GM21381 (cell line): Measurements from ENCODE around the gene IL25.

Experiments
- ATAC-seq: cut with Tn5 transposase; IDR thresholded peaks from one replicate; pipeline ENCODE4 v1.9.1; 2021; ENCODE audit warnings: mild to moderate bottlenecking, moderate library complexity; ENCODE audit not compliant: unreplicated experiment

The IL25 gene

DNA sequence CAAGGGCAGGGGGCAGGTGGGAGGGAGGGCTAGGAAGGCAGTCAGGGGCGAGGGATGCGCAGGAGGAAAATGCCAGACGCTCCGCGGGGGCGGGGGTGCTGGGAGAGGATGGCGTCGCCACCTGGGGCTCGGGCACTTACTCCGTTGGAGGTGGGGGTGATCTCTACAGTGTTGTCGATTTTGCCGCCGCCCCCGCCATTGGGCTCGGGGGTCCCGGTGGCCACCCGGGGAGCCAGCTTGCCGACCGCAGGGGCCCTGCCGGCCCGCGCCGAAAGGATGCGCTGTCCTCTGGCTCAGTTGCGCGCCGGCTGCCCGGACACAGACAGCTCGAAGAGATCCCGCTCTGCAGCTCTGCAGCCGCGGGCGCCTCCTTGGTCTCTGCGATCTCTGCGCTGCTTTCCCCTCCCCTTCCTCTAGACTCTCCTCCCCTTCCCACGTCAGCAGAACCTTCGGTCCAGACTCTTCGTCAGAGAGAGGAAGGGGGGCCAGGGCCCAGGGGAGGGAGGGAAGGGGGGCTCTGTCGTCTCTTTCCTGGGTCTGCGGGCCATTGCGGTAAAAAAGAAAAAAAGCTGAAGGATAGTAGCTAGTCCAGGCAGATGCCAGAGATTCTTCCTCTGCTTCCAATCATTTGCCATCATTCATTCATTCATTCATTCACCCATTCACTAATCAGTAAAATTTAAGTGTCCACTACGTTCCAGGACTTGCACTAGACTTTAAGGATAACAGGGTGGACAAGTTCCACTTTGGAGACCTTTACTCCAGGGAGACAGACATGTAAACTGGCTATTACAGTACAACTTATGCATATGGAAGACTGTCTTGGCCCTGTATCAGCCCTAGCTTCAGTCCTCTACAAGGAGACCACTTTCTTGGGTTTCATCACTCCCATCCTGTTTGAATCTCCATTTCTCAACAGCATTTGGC is 19.8 kb upstream of the IL25 start, which contains the start of gene SLC22A17:
SLC22A17 (minus strand) TSS at position 382 of the 927 bp plus-strand sequence.
- ATAC-seq = no peak

DNA sequence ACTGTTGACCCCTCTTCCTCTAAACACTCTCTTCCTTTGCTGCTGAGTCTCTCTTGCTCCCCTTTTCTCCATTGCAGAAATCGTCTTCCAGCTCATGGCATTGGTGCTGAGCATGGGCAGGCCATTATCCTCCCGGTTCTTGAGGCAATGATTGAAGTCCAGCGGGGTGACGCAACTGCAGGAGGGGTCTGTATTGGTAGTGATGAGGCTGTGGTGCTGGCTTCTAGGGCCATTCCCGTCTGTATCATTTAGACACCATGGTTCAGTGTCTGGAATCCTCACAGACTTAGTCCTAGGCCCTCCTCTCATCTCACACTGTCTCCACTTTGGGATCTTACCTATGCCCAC is 19.2 kb upstream of the IL25 start:
- no peak for ATAC-seq

DNA sequence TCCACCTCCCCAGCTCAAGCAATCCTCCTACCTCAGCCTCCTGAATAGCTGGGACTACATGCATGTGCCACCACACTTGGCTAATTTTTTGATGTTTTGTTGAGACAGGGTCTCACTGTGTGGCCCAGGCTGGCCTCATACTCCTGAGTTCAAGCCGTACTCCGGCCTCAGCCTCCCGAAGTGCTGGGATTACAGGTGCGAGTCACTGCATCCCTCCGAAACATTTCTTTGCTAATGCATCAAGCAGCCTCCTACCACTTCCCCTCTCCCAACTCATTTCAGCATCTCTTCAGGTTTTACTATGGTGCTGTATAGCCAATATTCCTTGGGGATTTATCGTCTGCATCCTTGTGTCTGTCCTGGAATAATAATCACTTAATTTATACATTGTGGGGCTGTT is 17.6 kb upstream of the IL25 start:
- ATAC-seq = no peak

DNA sequence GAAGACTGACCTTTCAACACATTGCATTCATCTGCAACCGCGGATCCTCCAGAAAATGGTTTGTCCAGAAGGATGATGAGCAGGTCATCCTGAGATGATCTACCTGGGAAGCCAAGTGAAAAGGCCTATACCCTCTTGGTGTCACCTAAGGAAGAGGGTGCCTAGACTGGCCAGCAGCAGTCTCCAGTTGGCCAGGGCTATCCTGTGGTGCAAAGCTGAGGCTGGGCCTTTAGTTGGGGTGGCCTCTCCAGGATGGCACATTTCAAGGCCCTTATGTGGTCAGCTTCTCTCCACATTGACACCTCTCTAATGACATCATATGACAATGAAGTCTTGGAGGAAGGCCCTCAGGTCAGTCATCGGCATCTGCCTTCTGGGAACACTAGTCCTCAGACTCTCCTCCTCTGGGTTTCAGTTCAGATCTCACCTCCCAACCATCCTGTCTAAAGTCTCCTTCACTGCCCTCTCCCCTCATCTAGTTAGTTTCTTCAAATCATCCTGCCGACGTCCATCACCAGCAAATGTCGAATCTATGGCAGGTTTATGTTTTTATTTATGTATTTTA is 16.7 kb upstream of the IL25 start:
- no peak for ATAC-seq

DNA sequence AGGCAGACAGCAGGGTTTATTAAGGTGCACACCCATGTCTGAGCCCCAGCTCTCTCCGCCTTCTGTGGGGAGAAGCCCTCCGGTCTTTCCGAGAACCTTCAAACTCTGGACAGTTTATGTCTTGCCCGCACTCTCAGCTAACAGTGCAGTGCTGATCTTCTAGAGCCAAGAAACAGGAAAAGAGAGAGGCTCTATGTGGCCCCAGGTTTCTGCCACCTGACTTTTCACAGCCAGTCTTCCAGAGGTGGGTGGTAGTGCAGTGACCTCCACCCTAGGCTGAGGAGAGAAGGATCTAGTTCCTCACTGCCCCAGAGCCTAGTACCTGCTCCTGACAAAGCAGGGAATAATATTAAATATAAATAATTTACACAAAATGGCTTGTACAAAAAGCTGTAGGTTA is 15.9 kb upstream of the IL25 start:
- no peak for ATAC-seq

DNA sequence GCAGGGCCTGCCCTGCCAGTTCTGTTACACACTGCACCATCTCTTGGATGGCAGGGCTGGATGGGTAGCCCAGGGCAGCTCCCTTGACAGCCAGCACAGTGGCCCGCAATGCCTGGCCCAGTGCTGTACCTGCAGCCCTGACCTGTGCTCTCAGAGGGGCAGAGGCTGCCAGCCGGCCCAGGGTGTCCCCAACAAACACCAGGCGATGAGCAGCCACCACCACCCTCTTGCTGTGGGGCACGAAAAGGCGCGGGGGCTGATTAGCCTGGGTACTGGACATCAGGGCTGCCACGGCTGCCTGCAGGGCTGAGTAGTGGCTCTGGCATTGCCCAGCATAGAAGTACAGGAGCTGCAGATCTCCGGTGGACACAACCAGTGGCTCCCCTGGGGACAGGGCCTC is 15.3 kb upstream of the IL25 start:
- ATAC-seq = no peak

DNA sequence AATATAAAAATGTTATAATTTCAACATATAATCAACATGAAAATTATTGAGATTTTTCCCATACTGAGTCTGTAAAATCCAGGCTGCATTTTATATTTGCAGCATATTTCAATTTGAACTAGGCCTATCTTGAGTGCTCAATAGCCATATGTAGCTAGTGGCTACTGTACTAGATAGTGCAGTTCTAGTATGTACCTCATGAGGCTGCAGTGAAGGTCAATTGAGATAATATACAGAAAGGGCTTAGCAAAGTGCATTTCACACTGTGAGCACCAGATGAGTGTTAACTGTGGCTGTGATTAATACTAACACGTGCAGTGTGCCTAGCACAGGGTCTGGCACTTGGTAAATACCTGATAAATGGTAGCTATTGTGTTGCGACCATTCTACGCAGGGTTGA is 14.6 kb upstream of the IL25 start:
- ATAC-seq = no peak

DNA sequence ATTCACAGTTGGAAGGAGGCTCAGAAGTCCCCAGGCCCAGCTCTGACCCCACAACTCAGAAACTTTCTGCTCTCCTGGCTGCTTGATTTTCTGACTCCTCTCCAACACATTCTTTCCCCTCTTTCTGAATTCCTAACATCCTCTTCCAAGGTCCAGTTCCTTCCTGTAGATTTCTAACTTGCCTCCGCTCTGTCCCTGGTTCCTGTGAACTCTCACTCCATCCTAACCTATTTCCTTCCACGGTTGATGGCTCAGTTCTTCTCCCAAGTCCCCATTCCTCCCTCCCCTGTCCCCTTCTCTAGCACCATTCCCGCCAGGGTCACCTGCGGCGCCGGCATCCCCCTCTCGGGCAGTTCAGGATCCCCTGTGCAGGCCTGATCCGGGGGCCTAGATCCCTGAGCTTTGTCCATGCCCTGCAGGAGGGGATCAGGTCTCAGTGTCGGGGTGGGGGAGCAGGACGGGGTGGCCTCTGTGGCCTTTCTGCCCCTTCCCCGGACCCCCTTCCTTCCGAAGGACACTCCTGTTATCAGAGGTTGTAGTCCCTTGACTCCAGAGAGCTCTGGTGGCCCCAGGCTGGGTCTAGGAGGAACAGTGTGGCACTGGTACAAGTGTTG is 13.9 kb upstream of the IL25 start:
- no peak for ATAC-seq

DNA sequence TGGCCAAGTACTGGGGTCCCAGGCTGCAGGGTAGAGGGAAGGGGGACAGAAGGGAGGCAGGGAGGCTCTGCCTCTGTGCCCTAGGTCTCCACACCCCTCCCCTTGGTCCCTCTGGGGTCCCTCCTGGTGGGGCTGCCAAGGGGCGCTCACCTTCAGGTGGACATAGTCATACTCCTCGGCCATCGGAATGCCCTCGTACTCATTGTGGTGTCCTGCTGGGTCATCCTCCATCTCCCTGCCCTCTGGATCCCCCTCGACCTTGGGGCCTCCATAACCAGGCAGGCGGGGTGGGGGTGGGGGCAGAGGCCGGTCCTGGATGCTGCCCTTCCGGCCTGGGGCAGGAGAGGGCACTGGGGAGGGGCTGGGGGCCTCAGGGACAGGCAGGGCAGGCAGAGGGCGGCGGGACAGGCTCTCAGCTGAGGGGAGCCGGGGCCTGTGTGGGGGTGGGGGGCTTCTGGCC is 13.4 kb upstream of the IL25 start:
- ATAC-seq = no peak

DNA sequence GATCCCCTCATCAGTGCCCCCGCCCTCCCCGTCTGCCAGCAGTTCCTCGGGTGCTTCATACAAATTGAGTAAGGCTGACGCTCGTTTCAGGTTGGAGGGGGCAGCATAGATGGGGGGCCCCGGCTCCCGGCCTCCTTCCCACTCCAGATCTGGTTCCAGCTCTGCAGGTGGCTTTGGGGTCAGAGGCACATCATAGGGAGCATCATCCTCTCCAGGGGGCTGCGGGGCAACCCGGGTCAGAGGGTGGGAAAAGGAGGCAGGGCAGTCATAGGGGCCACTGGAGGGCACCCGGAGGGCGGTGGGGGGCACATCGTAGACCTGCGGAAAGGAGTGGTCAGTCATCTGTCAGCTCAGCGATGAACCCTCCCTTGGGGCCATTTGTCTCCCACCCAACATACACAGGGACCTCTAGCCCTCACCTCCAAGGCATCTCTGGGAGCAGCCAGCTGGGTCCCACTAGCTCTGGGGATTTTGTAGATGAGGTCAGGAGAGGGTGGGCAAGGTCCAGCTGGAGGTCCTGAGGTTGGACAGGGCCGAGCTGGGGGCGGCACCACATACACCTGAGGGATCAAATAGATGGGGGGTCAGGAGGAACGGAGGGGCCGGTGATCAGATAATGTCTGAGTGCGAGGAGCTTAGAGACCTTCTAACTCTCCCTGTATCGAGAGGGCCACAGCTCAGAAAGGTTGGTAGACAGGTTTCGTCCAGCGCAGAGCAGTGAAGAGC is 12.7 kb upstream of the IL25 start:
- no peak for ATAC-seq

DNA sequence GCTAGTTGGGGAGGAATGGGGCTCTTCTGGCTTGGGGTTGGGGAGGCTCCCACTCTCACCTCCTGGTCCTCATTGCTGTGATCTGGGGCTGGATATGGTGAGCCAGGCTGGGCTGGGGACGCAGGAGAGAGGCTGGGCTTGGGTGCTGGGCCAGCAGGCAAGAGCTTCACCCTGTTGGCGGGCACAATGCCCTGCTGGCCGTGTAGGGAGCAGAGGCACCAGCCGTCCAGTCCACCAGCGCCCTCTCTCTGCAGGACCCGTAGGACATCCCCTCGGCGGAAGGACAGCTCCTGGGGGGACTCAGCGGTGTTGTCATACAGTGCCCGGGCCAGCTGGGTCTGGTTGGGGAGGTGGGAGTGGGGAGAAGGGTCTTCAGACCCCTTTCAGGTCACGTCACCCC is 12.1 kb upstream of the IL25 start:
- ATAC-seq = no peak

DNA sequence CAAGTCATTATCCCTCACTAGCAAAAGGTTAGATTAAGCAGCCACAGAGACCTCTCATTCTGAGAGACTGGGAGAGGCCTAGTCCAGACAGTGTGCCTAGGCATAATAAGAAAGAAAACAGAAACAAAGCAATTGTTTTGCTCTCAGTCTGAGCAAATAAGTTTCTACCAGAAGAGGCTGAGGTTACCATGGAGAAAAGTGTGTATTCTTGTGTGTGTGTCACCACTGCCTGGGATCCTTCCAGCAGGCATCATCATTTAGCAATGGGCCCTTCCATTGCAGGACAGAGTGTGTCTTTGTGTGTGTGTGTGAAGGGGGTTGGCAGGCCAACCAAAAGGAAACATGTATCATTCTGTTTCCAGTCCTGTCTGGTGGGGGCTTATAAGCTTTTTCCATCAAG is 11.3 kb upstream of the IL25 start:
- ATAC-seq = no peak

DNA sequence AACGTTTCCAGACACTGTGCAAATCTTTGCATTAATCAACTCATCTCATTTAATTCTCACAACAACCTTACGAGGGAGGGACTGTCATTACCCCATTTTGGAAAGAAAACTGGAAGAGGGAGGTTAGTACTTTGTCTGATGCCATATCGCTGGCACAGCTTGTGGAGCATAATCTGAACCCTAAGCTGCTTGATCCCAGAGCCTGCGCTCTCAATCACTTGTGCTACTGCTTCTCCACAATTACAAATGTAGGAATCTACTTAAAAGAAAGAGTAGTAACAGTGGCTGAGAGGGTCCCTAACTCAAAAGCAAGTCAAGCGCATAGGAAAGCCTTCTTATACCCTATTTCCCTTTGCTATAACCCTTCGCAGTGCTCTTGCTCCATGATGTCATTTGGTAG is 10.8 kb upstream of the IL25 start:
- no peak for ATAC-seq

DNA sequence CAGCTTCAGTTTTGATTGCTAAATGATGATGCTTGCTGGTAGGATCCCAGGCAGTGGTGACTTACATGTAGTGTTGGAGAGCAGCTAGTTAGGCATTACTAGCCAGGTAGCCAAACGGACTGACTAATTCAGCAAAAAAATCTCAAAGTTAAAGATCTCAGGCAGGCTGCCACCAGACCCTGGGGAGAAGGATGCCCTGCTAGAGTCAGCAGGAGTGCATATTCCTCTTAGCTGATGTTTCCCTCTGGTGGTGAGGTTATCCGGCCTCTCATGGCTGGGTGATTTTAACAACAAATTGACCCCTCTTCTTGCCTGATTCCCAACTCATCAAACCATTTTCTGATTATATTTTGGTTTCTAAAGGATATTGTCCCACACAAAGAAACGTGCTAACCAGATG is 10.4 kb upstream of the IL25 start:
- ATAC-seq = no peak

DNA sequence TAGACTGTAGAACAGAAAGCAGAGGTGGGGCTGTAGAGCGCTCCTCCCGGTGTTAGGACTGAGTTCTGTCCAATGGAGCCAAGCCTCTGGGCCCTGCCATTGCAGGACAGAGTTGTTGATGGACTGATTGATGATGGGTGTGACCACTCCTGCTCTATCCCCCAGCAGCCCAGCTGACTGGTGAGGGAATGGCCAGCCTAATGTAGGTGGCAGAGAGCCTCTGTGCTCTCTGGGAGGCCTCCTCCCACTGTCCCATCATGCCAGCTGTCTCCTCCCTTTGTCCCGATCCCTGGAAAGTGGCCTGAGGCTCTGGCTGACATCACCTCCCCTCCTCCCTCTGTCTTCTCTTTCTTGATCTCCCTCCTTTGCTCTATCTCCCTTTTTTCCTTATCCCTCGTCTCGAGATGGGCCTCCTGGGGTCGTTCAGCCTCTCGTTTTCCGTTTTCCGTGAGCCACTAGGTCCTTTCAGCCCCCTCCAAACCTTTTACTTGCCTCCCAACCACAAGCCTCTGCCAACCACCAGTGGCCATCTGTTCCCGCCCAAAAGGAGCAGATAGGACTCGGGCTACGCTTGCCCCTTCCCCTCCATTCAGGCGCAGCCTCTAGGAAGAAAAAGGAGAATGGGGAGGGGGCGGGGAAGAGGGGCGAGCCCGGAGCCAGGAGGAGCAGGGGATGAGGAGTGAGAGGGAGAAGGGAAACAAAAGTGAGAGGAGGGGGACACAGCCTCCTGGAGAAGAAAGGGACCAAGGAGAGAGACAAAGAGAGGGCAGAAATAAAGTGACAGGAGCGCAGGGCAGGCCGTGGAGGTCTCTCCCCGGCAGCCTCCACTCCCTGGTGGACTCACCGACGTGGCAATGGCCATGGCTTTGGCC is 8.2 kb upstream of the IL25 start:
- no peak for ATAC-seq

DNA sequence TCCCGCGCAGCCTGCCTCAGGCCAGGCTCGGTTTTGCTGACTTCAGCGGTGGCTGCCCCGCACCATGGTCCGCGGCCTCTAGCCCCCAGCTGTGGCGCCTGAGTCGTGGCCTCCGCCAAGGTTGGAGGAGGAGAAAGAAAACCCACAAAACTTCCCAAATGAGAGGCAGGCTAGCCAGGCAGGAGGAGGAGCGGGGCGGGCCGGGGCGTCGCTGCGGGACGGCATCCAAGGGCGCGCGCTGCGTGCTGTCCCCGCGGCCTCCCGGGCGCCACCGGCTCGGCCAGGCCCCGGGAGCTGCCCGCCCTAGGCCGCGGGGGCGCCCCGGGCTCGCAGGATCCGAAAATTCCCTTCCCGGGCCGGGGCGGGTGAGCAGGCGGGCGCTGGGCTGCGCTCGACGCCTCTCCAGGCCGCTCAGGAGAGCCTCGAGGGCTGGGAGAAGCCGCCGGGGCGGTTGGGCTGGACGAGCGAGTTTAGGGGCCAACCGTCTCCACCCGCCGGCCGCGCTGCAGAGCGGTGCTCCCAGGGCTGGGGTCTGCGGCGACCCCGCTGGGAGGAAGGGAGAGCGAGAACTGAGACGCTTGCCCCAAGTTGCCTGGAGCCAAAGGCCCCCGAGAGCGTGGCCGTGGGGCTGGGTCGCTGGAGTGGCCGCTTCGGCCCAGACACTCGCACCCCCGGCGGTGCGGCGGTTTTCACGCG is 7.4 kb upstream of the IL25 start, which contains the start of gene EFS:
EFS (minus strand) TSS at position 137 of the 696 bp plus-strand sequence. CDS start 147 bp downstream, outside the sequence.
- no peak for ATAC-seq

DNA sequence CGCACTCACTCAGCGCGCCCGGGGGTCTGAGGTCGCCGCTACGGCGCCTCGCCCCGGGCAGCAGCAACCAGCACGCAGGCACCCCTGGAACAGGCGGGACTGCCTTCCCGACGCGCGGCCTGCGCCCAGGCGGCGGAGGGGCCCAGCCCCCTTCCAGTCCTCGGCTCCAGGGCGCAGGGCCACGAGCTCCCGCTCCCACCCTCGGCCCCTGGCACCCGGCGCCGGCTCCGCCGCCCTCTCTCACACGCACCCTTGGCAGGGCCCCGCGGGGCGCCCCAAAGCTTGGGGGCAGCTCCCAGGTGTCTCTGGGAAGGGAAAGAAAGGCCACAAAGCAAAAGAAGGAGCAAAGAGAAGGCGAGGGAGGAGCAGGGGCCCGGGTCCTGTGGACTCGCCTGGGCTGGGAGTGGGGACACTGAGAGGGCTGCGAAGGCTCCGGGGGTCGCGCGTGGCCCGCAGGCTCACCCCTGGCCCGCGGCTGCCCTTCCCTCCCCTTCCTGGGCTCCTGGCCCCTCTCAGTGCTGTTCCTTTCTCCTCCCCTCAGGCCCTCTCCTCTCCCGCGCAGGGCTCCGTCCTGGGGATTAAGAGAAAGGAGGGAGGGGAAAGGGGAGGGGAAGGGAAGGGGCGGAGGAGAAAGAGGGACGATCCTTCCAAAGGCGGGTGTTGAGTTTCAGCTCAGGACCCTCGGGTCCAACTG is 6.7 kb upstream of the IL25 start:
- ATAC-seq = no peak

DNA sequence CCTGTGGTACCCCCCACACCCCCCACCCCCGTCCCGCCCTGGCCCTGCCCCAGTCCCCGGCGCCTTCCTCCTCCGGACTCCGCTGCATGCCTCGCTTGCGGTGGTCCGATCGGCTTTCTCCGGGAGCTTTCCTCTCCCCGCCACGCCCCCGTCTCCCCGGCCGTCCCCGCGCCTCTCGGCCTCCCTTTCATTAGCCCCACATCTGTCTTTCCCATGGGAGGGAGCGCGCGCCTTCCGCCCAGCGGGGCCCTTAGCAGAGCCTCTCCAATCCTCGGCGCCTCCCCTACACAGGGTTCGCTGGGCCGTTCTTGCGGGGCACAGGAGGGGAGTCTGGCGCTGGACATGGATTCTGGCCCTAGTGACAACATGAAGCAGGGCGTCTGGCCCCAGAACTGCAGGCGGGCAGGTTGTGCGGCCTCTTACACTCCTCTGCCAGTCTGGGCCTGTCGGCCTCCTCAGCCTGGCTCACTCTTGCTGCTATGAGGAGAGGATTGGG is 6.1 kb upstream of the IL25 start:
- ATAC-seq = no peak

DNA sequence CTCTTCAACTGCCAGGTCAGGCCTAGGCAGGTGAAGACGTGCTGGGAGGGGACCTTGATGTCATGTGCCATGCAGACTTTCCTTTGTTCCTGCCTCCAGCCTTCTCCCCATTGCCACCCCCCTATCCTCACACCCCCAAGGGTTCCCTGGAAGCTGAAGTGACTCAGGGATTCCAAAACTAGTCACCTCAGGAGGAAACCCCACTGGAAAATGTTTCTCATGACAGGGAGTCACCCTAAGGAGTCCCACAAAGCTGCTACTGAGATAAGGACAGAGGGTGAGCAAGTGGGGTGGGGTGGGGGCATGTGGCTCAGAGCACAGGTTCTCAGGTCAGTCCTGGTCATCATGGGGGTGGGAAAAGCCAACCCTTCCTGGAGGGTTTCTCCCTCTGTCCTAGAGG is 2.4 kb upstream of the IL25 start:
- no peak for ATAC-seq
